Stimulated activated naive CD8-positive, alpha-beta T cell treated with anti-CD3 and anti-CD28 coated beads, Interleukin-15, amount 100 ng/mL, for 72 hours (primary cell): ENCODE data around the gene UGT1A7.

ENCODE experiments used
- ATAC-seq: fragments of 150-1000 bp; cut with Tn5 transposase; 2 replicates; pipeline ENCODE4 v1.10.0; 2021; ENCODE audit warnings: mild to moderate bottlenecking, moderate library complexity
- DNase-seq, 2 donors: peaks; one replicate each; pipeline ENCODE4 v3.0.0; 2021 to 2022
- H3K27ac Mint-ChIP-seq, 2 donors: one replicate each; pipeline ENCODE4 v1.8.0; 2022; ENCODE audit warnings: mild to moderate bottlenecking in 2 of 2, mixed read lengths in 2 of 2, moderate library complexity in 2 of 2
- H3K27me3 Mint-ChIP-seq: one replicate; pipeline ENCODE4 v1.8.0; 2022; ENCODE audit warnings: mixed read lengths
- H3K4me1 Mint-ChIP-seq: one replicate; pipeline ENCODE4 v1.8.0; 2022; ENCODE audit warnings: mild to moderate bottlenecking, mixed read lengths
- H3K4me3 Mint-ChIP-seq, 2 donors: one replicate each; pipeline ENCODE4 v1.8.0; 2022; ENCODE audit warnings: mild to moderate bottlenecking in 2 of 2, mixed read lengths in 2 of 2, moderate library complexity in 1 of 2
- H3K9me3 Mint-ChIP-seq, 2 donors: one replicate each; pipeline ENCODE4 v1.8.0; 2022; ENCODE audit warnings: mixed read lengths in 2 of 2

The UGT1A7 gene

DNA sequence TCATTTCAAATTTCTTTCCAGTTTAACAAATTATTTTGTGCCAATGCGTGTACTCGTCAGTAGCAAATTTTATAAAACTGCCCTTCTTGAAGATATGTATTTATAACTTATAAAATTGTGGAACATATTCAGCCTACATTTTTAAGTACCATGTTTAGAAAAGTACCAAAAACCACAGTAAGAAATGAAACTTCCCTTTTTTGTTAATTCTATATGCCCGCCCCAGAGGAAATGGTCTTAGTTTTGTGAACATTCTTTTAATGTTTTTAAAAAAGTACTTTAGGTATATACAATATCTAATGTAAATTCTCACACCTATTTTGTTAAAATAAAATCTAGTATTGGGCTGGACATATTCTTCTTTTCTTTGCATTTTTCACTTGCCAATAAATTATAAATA lies 8.8 kb upstream of the UGT1A7 start:
- Mint-ChIP-seq H3K4me1 (no peaks in the 10 kb centered on the region), H3K9me3 (peaks cover 0 to 9% of the 10 kb centered on the region in 2 donors), H3K4me3 (no peak overlapping the region), H3K27me3 (peaks cover 43% of the 10 kb centered on the region), H3K27ac (no peak overlapping the region)
- no peak for DNase-seq
- ATAC-seq: no peak

- ATAC-seq (no peak), DNase-seq (no peak)
- Mint-ChIP-seq H3K27ac (no peak overlapping the region), H3K4me1 (no peaks in the 10 kb centered on the region), H3K4me3 (no peak overlapping the region), H3K9me3 (peaks cover 0 to under 1% of the 10 kb centered on the region in 2 donors), H3K27me3 (peaks cover 43% of the 10 kb centered on the region)
Measured at GRCh38 chr2:233673896-233674295, 7.8 kb upstream of the UGT1A7 start.

- Mint-ChIP-seq H3K4me1 (no peaks in the 10 kb centered on the region), H3K4me3 (no peak overlapping the region), H3K27ac (no peak overlapping the region), H3K27me3 (peaks cover 43% of the 10 kb centered on the region), H3K9me3 (no peaks in the 10 kb centered on the region)
- no peak for DNase-seq
- ATAC-seq: no peak
Measured at GRCh38 chr2:233674314-233674713, 7.4 kb upstream of the UGT1A7 start.

GRCh38 chr2:233674995-233675394 lies 6.7 kb upstream of the UGT1A7 start:
- H3K4me3 Mint-ChIP-seq: no peak overlapping the region
- H3K27me3 Mint-ChIP-seq: peaks cover 37% of the 10 kb centered on the region
- no peaks in the 10 kb centered on the region for H3K4me1 Mint-ChIP-seq
- H3K9me3 Mint-ChIP-seq: no peaks in the 10 kb centered on the region
- H3K27ac Mint-ChIP-seq: no peak overlapping the region
- no peak for ATAC-seq
- no peak for DNase-seq

DNA sequence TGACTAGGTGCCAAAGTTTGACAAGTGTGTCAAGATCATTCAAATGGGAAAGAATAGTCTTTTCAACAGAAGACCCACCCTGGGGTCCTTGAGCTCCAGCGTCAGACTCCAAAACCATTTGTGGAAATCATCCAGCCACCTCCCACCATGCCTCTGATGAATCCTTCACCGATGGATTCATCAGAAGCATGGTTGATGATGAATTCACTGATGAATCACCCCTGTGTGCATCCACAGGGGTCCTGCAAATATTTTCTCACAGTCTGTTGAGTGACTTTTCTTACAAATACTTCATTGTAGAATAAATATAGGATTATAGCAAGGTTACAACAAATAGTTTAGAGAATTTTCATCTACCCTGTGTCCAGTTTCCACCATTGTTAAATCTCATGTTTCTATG lies 5.7 kb upstream of the UGT1A7 start:
- no peak overlapping the region for H3K4me3 Mint-ChIP-seq
- DNase-seq: no peak
- H3K9me3 Mint-ChIP-seq: no peaks in the 10 kb centered on the region
- no peak overlapping the region for H3K27ac Mint-ChIP-seq
- H3K27me3 Mint-ChIP-seq: peaks cover 27% of the 10 kb centered on the region
- H3K4me1 Mint-ChIP-seq: no peaks in the 10 kb centered on the region
- ATAC-seq: no peak

- DNase-seq (no peak), ATAC-seq (no peak)
- Mint-ChIP-seq H3K9me3 (no peaks in the 10 kb centered on the region), H3K27ac (no peak overlapping the region), H3K4me1 (no peaks in the 10 kb centered on the region), H3K27me3 (peaks cover 14% of the 10 kb centered on the region), H3K4me3 (no peak overlapping the region)
Measured at GRCh38 chr2:233679196-233679595, 2.5 kb upstream of the UGT1A7 start.

DNA sequence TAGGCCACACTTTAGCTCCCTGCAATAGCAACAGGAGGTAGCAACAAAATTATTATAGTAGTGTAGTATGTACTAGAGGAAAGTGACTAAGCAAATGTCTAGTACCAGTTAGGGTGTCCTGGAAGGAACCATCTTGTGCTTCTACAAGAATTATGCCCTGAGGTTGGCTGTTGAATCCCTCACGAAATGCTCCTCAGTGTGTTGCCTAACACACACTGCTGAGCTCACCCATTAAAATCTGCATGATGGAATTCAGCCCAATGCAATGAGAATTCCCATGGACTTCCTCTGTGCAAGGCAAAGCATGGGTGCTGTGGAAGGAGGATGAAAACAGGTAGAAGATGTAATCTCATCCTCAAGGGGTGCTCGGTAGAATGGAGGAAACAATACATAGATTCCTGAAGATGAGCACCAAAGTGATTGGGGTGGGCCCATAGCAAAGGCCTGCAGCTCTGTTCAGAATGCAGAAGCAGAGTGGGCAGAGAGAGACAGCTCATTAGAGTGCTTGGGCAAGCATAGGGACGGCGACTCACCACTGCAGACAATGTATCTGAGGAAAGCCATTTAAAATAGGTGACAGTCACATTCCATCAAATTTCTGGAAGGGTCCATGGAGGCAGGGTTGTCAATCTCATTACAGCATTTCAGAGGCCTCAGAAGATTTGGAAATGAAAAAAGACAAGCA lies 1.2 kb upstream of the UGT1A7 start:
- no peaks in the 10 kb centered on the region for H3K9me3 Mint-ChIP-seq
- H3K4me1 Mint-ChIP-seq: no peaks in the 10 kb centered on the region
- DNase-seq (no peak), ATAC-seq (no peak)
- no peak overlapping the region for H3K4me3 Mint-ChIP-seq
- H3K27me3 Mint-ChIP-seq: peaks cover 14% of the 10 kb centered on the region
- no peak overlapping the region for H3K27ac Mint-ChIP-seq

GRCh38 chr2:233684640-233685039 lies 2.9 kb downstream of the UGT1A7 start:
- H3K27ac Mint-ChIP-seq: no peak overlapping the region
- no peak for ATAC-seq
- DNase-seq: no peak
- H3K4me3 Mint-ChIP-seq: no peak overlapping the region
- H3K27me3 Mint-ChIP-seq: no peaks in the 10 kb centered on the region
- no peaks in the 10 kb centered on the region for H3K4me1 Mint-ChIP-seq
- no peaks in the 10 kb centered on the region for H3K9me3 Mint-ChIP-seq

DNA sequence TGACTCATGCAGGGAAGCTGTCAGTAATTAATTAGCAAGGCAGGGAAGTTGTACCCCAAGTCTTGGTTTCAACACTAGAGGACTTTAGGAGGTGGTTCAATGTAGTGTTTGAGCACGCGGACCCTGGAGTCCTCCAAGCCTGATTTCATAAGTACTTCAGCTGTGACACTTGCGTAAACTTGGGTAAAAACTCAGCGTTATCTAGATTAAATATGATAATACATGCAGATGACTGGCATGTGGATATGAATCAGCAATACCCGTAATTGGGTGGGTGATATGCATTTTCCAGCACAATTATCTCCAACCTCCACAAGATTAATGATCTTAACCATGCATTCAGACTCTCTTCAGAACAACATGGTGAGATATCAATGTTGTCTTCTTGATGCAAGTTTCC lies 5.2 kb downstream of the UGT1A7 start:
- Mint-ChIP-seq H3K4me3 (no peak overlapping the region), H3K4me1 (no peaks in the 10 kb centered on the region), H3K27ac (no peak overlapping the region), H3K27me3 (no peaks in the 10 kb centered on the region), H3K9me3 (no peaks in the 10 kb centered on the region)
- no peak for DNase-seq
- ATAC-seq: no peak

- DNase-seq (no peak), ATAC-seq (no peak)
- Mint-ChIP-seq H3K27me3 (no peaks in the 10 kb centered on the region), H3K9me3 (no peaks in the 10 kb centered on the region), H3K4me1 (no peaks in the 10 kb centered on the region), H3K27ac (no peak overlapping the region), H3K4me3 (no peak overlapping the region)
Measured at GRCh38 chr2:233688341-233688740, 6.6 kb downstream of the UGT1A7 start.

DNA sequence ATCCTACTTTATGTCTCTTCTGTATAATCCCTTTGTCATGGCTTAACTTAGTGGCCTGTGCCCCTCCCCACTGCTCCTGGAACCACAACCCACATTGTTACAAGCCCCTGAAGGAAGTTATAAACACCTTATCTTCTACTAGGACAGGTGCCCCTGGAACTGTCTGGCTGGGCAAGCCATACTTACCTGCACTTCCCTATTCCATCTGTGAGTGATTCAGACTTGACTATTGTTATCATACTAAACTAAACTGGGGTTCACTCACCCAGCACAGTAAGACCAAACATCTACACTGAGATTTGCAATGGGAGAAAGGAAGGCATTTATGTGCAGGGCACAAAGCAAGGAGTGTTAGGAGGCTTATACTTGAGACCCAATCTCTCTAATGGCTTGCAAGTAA lies 7.3 kb downstream of the UGT1A7 start:
- no peak overlapping the region for H3K27ac Mint-ChIP-seq
- no peak overlapping the region for H3K4me3 Mint-ChIP-seq
- DNase-seq (no peak), ATAC-seq (no peak)
- H3K27me3 Mint-ChIP-seq: peaks cover 7% of the 10 kb centered on the region
- H3K9me3 Mint-ChIP-seq: no peaks in the 10 kb centered on the region
- H3K4me1 Mint-ChIP-seq: no peaks in the 10 kb centered on the region

DNA sequence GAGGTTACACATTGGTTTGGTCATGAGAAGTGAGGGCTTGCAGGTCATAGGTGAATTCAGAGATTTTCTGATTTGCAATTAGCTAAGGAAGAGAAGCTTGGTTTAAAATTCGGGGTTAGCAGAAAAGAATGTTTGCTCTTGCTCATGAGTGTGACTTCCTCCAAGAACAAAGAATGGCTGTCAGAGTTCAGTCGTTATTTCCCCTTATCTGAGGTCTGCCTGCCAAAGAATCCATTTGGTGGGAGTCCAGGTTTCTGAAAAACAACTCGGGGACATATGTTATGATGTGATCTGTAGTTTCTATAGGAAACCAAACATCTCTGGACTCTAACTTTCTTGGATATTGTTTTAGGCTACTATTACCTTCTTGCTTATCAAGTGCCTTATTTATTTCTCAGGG lies 7.8 kb downstream of the UGT1A7 start:
- ATAC-seq: no peak
- DNase-seq: no peak
- no peaks in the 10 kb centered on the region for H3K9me3 Mint-ChIP-seq
- no peak overlapping the region for H3K27ac Mint-ChIP-seq
- H3K27me3 Mint-ChIP-seq: peaks cover 7% of the 10 kb centered on the region
- H3K4me1 Mint-ChIP-seq: no peaks in the 10 kb centered on the region
- H3K4me3 Mint-ChIP-seq: no peak overlapping the region

- Mint-ChIP-seq H3K27ac (no peak overlapping the region), H3K27me3 (peaks cover 7% of the 10 kb centered on the region), H3K9me3 (no peaks in the 10 kb centered on the region), H3K4me1 (no peaks in the 10 kb centered on the region), H3K4me3 (no peak overlapping the region)
- DNase-seq: no peak
- ATAC-seq: no peak
Measured at GRCh38 chr2:233690444-233690843, 8.7 kb downstream of the UGT1A7 start.

GRCh38 chr2:233691443-233692433 lies 10.0 kb downstream of the UGT1A7 start:
- peaks cover 7% of the 10 kb centered on the region for H3K27me3 Mint-ChIP-seq
- H3K9me3 Mint-ChIP-seq: no peaks in the 10 kb centered on the region
- no peak for ATAC-seq
- H3K4me3 Mint-ChIP-seq: no peak overlapping the region
- no peak overlapping the region for H3K27ac Mint-ChIP-seq
- no peaks in the 10 kb centered on the region for H3K4me1 Mint-ChIP-seq
- DNase-seq: no peak

DNA sequence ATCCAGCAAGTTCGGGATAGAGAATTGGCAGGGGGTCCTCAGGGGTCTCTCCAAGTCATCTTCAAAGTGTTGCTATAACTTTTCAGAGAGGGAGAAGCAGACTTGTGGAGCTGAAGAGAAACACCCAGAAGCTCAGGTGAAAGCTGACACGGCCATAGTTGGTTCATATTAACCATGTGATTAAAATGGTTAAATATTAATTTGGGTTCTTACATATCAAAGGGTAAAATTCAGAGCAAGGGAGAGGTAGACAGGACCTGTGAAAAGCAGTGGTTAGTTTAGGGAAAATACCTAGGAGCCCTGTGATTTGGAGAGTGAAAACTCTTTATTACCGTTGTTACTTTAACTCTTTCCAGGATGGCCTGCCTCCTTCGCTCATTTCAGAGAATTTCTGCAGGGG lies 10.9 kb downstream of the UGT1A7 start, which contains the start of gene UGT1A6:
Gene UGT1A6 (plus strand): TSS at position 243 of the 400 bp plus-strand sequence. CDS start 115 bp downstream, at position 358.
- Mint-ChIP-seq H3K9me3 (no peaks in the 10 kb centered on the region), H3K27ac (no peak within 1 kb of the TSS), H3K4me3 (no peak within 1 kb of the TSS), H3K4me1 (no peaks in the 10 kb centered on the region), H3K27me3 (peaks cover 7% of the 10 kb centered on the region)
- ATAC-seq: no peak
- no peak for DNase-seq

DNA sequence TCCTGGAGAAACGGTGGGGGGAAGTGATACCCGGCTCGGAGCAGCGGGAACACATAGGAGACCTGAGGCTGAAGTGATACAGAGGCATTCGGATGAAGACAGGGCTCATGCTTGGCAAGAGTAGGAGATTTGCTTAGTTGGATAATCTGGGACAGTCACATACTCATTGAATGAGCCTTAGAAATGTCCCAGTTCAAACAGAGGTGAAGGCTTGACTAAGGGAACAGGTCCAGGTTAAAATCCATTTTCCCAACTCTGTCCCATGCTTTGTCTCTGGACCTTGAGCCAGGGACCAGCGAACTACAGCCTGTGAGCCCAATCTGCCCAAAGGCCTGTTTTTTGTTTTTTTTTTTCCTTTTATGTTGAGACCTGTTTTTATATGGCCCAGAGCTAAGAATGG lies 12.3 kb downstream of the UGT1A7 start:
- H3K27ac Mint-ChIP-seq: no peak overlapping the region
- H3K4me3 Mint-ChIP-seq: no peak overlapping the region
- H3K27me3 Mint-ChIP-seq: peaks cover 7% of the 10 kb centered on the region

More for the DNA sequence above, 12.3 kb downstream of the UGT1A7 start:
- DNase-seq (no peak), ATAC-seq (no peak)
- no peaks in the 10 kb centered on the region for H3K4me1 Mint-ChIP-seq
- H3K9me3 Mint-ChIP-seq: no peaks in the 10 kb centered on the region
